Nephron (organoid): ENCODE measurements around the gene RPS19.

ENCODE experiments used
- H3K27ac Mint-ChIP-seq, 3 experiments: 2 replicates each; pipeline ENCODE4 v1.8.0; 2020; ENCODE audit warnings: mixed read lengths in 3 of 3, mild to moderate bottlenecking in 2 of 3, moderate library complexity in 1 of 3
- H3K27me3 Mint-ChIP-seq: 2 replicates; pipeline ENCODE4 v1.8.0; 2021; ENCODE audit warnings: low read depth, mild to moderate bottlenecking, moderate library complexity, mixed read lengths
- H3K36me3 Mint-ChIP-seq: 2 replicates; pipeline ENCODE4 v1.8.0; 2020; ENCODE audit warnings: low read depth, mixed read lengths
- H3K4me1 Mint-ChIP-seq: 2 replicates; pipeline ENCODE4 v1.8.0; 2020; ENCODE audit warnings: mixed read lengths
- H3K4me3 Mint-ChIP-seq, 3 experiments: 2 replicates each; pipeline ENCODE4 v1.8.0; 2020; ENCODE audit warnings: mild to moderate bottlenecking in 3 of 3, mixed read lengths in 3 of 3, moderate library complexity in 2 of 3
- H3K9me3 Mint-ChIP-seq: 2 replicates; pipeline ENCODE4 v1.8.0; 2020; ENCODE audit warnings: mixed read lengths
- TF ChIP-seq, protein P1 (sequence below), 3 experiments: fragments of 200-600 bp; sonication (generic); IDR thresholded peaks; one replicate each; pipeline ENCODE4 v1.5.0; 2021; ENCODE audit warnings: antibody characterized with exemption in 3 of 3; ENCODE audit not compliant: unreplicated experiment in 3 of 3

The RPS19 gene

DNA sequence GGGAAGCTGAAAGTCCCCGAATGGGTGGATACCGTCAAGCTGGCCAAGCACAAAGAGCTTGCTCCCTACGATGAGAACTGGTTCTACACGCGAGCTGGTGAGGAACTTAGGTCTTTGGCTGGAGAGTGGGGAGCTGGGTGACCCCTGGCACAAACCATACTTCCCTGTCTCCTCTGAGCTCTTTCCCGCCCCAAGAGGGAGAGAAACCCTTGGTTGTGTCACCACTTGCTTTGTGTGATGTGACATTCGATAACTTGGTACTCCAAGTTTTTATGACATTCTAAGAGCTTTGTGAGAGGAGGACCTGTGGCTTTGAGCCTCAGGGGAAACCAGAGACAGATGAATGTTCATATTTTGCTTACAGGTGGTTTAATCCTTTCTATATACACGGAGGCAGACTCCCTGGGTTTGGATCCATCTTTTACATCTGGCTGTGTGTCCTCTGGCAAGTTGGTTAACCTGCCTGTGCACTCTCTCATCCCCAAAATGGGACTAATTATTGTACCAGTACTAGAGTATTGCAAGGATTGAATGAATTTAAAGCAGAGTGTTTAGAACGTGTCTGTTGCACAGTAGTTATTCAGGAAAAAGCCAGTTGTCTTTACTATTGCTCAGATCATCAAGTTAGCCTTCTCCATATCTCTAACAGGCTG is 1.2 kb downstream of the RPS19 start:
- TF ChIP-seq, protein P1, sequence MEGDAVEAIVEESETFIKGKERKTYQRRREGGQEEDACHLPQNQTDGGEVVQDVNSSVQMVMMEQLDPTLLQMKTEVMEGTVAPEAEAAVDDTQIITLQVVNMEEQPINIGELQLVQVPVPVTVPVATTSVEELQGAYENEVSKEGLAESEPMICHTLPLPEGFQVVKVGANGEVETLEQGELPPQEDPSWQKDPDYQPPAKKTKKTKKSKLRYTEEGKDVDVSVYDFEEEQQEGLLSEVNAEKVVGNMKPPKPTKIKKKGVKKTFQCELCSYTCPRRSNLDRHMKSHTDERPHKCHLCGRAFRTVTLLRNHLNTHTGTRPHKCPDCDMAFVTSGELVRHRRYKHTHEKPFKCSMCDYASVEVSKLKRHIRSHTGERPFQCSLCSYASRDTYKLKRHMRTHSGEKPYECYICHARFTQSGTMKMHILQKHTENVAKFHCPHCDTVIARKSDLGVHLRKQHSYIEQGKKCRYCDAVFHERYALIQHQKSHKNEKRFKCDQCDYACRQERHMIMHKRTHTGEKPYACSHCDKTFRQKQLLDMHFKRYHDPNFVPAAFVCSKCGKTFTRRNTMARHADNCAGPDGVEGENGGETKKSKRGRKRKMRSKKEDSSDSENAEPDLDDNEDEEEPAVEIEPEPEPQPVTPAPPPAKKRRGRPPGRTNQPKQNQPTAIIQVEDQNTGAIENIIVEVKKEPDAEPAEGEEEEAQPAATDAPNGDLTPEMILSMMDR (IDR thresholded peaks at IDR 0.05; ENCODE audit: unreplicated experiment in 3 of 3): no peak
- Mint-ChIP-seq H3K4me3 (peak overlapping the region; percentile 95 to 97 (median 96)), H3K4me1 (peaks cover 37% of the 10 kb centered on the region), H3K9me3 (no peaks in the 10 kb centered on the region), H3K36me3 (peaks cover 48% of the 10 kb centered on the region), H3K27me3 (no peaks in the 10 kb centered on the region), H3K27ac (peak overlapping the region; percentile 83 to 96 (median 93))

DNA sequence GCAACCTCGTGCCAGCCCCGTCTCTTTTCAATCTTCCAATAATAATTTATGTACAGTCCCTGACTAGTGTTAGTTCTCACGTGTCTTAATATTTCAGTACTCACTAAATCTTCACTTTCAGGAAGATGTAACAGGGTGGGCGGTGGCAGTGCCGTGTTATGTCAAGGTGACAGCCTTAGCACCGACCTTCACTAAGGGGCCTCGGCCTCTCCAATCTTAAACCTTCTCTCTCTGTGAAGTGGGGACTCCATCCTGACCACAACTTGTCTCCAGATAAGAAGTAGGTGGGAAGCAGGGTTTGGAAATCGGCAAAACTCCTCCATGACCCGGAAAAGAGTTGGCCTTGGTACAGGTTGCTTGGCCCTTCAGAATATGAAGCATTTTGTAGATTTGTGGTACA is 1.8 kb downstream of the RPS19 start:
- Mint-ChIP-seq H3K9me3 (no peaks in the 10 kb centered on the region), H3K27ac (peak overlapping the region; percentile 83 to 96 (median 93)), H3K27me3 (no peaks in the 10 kb centered on the region), H3K4me3 (peak overlapping the region; percentile 95 to 97 (median 96)), H3K4me1 (peaks cover 37% of the 10 kb centered on the region), H3K36me3 (peaks cover 50% of the 10 kb centered on the region)
- TF ChIP-seq, protein P1 (IDR thresholded peaks at IDR 0.05; ENCODE audit: unreplicated experiment in 3 of 3): no peak

DNA sequence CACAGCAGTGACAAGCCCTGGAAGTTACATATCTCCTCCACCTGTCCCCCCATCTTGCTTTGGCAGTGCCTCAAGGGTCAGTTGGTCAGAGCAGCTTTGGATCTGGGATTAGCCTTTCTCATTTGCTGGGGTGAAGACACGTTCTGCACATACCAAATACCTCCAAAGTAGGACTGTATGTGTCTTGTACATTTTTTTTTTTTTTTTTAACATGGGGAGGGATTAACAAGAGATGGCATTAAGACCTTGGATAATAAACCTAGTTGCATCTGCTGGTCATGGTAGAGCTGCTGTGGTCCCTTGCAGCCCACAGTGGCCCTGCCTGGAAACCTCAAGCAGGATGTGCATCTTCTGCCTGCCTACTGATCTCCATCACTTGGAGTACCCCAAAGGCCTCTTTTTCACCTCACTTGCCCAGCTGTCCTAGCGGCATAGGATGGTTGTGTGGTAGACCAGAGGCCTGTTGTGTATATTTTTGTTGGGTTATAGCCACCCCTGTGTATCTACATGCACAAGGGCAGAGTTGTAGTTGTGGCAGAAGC is 2.5 kb downstream of the RPS19 start:
- H3K27ac Mint-ChIP-seq: peak overlapping the region in 1 of 3 experiments; percentile 40
- H3K4me1 Mint-ChIP-seq: peaks cover 37% of the 10 kb centered on the region
- H3K9me3 Mint-ChIP-seq: no peaks in the 10 kb centered on the region
- peaks cover 50% of the 10 kb centered on the region for H3K36me3 Mint-ChIP-seq
- H3K4me3 Mint-ChIP-seq: peak overlapping the region; percentile 95 to 97 (median 96)
- TF ChIP-seq, protein P1 (IDR thresholded peaks at IDR 0.05; ENCODE audit: unreplicated experiment in 3 of 3): no peak
- H3K27me3 Mint-ChIP-seq: no peaks in the 10 kb centered on the region

DNA sequence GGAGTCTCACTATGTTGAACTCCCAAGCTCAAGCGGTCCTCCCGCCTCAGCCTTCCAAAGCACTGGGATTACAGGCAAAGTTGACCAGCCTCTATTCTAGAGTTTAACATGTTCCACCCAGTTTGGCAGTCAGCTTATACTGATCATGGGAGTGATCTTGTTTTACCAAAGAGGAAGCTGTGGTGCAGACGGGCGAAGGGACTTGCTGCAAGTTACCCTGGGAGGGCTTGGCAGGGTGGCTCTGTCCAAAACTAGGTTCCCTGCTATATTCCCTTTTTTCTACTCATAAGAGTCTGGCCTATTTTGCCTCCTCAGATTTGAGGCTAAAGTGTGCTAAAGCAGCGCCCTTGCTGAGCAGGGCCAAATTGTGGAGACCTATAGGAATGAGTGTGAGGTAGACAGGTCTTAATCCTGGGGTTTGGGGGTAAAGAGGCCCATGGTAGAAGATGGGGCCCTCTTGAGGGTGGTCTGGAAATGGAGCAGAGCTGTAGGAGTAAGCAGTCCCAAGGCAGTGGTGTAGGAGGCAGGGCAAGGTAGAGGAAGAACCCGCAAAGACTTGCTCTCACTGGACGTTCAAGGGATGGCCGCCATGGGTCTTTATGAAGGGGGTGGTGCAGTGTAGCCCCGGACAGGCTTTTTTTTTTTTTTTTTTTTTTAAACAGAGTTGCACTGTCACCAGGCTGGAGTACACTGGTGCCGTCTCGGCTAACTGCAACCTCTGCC is 3.3 kb downstream of the RPS19 start:
- peaks cover 58% of the 10 kb centered on the region for H3K36me3 Mint-ChIP-seq
- no peaks in the 10 kb centered on the region for H3K9me3 Mint-ChIP-seq
- H3K4me1 Mint-ChIP-seq: peaks cover 45% of the 10 kb centered on the region
- H3K27me3 Mint-ChIP-seq: no peaks in the 10 kb centered on the region
- TF ChIP-seq, protein P1 (IDR thresholded peaks at IDR 0.05; ENCODE audit: unreplicated experiment in 3 of 3): no peak
- peak overlapping the region; percentile 17 to 97 (median 95) for H3K4me3 Mint-ChIP-seq
- peak overlapping the region in 1 of 3 experiments; percentile 52 for H3K27ac Mint-ChIP-seq

DNA sequence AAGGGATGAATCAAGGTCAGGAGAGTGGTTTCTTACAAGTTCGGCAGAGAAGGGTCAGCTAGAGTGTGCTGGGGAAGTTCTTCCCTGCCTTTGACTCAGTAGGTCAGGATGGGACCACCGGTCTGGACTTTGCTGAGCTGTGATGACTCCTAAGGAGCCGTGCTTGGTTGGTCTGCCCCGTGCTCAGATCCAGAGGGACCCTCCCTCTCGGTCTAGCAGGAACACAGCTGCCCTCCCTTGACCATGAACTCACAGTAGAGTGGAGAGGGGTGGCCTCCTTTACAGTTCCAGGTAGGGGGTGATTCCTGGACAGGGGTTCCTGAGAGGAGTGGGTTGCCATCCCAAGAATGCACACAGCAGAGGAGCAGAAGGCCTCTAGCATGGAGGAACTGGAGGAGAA is 4.3 kb downstream of the RPS19 start:
- TF ChIP-seq, protein P1 (IDR thresholded peaks at IDR 0.05; ENCODE audit: unreplicated experiment in 3 of 3): no peak
- H3K9me3 Mint-ChIP-seq: no peaks in the 10 kb centered on the region
- peaks cover 60% of the 10 kb centered on the region for H3K36me3 Mint-ChIP-seq
- H3K27me3 Mint-ChIP-seq: no peaks in the 10 kb centered on the region
- peak overlapping the region in 2 of 3 experiments; percentile 12 to 56 for H3K4me3 Mint-ChIP-seq
- H3K4me1 Mint-ChIP-seq: peaks cover 45% of the 10 kb centered on the region
- no peak overlapping the region for H3K27ac Mint-ChIP-seq
